ENCODE measurements around the gene ZNF793. TPM values are rescaled to one million over a fixed set of nuclear protein-coding genes. Genes with fewer than 3 reads are reported as not detected.

ZNF793 gene
- total and polyA plus RNA-seq, 9 of the 15 experiments (the other 6 are each of a cell fraction or from before 2014, with no cell fraction given): 0.02 to 0.04 (median 0.03) TPM; not detected in 6

GRCh38 chr19:37467608-37468090 lies 39.1 kb upstream of the ZNF793 start (continued):
- no peak for TF ChIP-seq HBP1 (CRISPR knock-in tag; IDR thresholded peaks at IDR 0.05)
- TF ChIP-seq SETDB1 (IDR thresholded peaks at IDR 0.05; ENCODE audit: low read length): no peak
- no peak for TF ChIP-seq ETS1 (conservative IDR thresholded peaks at IDR 0.05; ENCODE audit: control insufficient read depth, low read depth, low read length)
- no peak for TF ChIP-seq MAFG (tag; conservative IDR thresholded peaks at IDR 0.05)
- TF ChIP-seq PHF21A (IDR thresholded peaks at IDR 0.05; ENCODE audit: borderline replicate concordance, low read depth): no peak
- no peak for TF ChIP-seq CHCHD3 (CRISPR knock-in tag; IDR thresholded peaks at IDR 0.05)
- TF ChIP-seq FOXA1 (IDR thresholded peaks at IDR 0.05; ENCODE audit: borderline replicate concordance): no peak
- TF ChIP-seq CBFB (CRISPR knock-in tag; IDR thresholded peaks at IDR 0.05): no peak
- no peak for TF ChIP-seq ARID4B (CRISPR knock-in tag; IDR thresholded peaks at IDR 0.05)
- no peak for TF ChIP-seq KDM5B (IDR thresholded peaks at IDR 0.05; ENCODE audit: insufficient replicate concordance, low read depth, low read length)
- TF ChIP-seq TOE1 (IDR thresholded peaks at IDR 0.05; ENCODE audit: borderline replicate concordance): no peak
- TF ChIP-seq TOE1 (CRISPR knock-in tag; IDR thresholded peaks at IDR 0.05; ENCODE audit: borderline replicate concordance, low read depth): no peak
- no peak for TF ChIP-seq ZC3H11A (IDR thresholded peaks at IDR 0.05; ENCODE audit: low read depth, low read length)
- TF ChIP-seq BCOR (IDR thresholded peaks at IDR 0.05): no peak
- no peak for TF ChIP-seq ATF3 (IDR thresholded peaks at IDR 0.05)
- TF ChIP-seq ATF3 (CRISPR knock-in tag; conservative IDR thresholded peaks at IDR 0.05): no peak
- TF ChIP-seq NR2C2 (CRISPR knock-in tag; IDR thresholded peaks at IDR 0.05): no peak
- TF ChIP-seq NR2C2 (tag; IDR thresholded peaks at IDR 0.05): peak; percentile 82
- no peak for TF ChIP-seq HDAC6 (IDR thresholded peaks at IDR 0.05; ENCODE audit: low read depth, low read length)
- TF ChIP-seq GABPA (tag; conservative IDR thresholded peaks at IDR 0.05; ENCODE audit: low read depth): peak; percentile 85
- TF ChIP-seq CTBP1 (IDR thresholded peaks at IDR 0.05; ENCODE audit: borderline replicate concordance): no peak

Measured in K562 (cell line).